ENCODE data around the gene TNFAIP8L2.

GRCh38 chr1:151189637-151190445 is 33.4 kb downstream of the TNFAIP8L2 start, which contains the start of gene VPS72:
- no peak for TF ChIP-seq CTCF (conservative IDR thresholded peaks at IDR 0.05; ENCODE audit: low read depth, low read length)
- no peak for TF ChIP-seq EZH2 (IDR thresholded peaks at IDR 0.05; ENCODE audit: borderline replicate concordance, low read depth, low read length, poor library complexity, severe bottlenecking)

All from A673 (cell line).